Tibial nerve (tissue), 4 donors: ENCODE data around the gene ETV6. TPM values are rescaled to one million over a fixed set of nuclear protein-coding genes. Genes with fewer than 3 reads are reported as not detected.

Experiments
- DNase-seq, 2 donors: peaks; one replicate each; pipeline ENCODE4 v3.0.0-alpha.2; 2019; ENCODE audit warnings: low spot score in 2 of 2
- H3K27ac ChIP-seq, 4 donors: fragments of 200-600 bp; sonication (generic) in 3 of 4; one replicate each; pipeline ENCODE4 v1.5.1; 2017 to 2019; ENCODE audit warnings: mild to moderate bottlenecking in 1 of 4
- H3K27me3 ChIP-seq, 2 donors: fragments of 200-600 bp; sonication (generic) in 1 of 2; one replicate each; pipeline versions ENCODE4 v1.5.1 to v1.6.0; 2017 to 2019
- H3K36me3 ChIP-seq, 3 donors: fragments of 200-600 bp; sonication (generic); one replicate each; pipeline ENCODE4 v1.5.1; 2018 to 2019
- H3K4me1 ChIP-seq, 4 donors: fragments of 200-600 bp; sonication (generic) in 3 of 4; one replicate each; pipeline ENCODE4 v1.5.1; 2017 to 2019
- H3K4me3 ChIP-seq, 4 donors: fragments of 200-600 bp; sonication (generic) in 3 of 4; one replicate each; pipeline ENCODE4 v1.5.1; 2017 to 2019; ENCODE audit warnings: mild to moderate bottlenecking in 1 of 4, moderate library complexity in 1 of 4
- H3K9me3 ChIP-seq, 4 donors: fragments of 200-600 bp; sonication (generic) in 3 of 4; one replicate each; pipeline ENCODE4 v1.5.1; 2017 to 2019
- EP300 ChIP-seq, 2 donors: sonication (generic); formaldehyde crosslinking; IDR thresholded peaks; one replicate each; pipeline ENCODE4 v1.6.1; 2017; ENCODE audit warnings: antibody characterized with exemption in 2 of 2, mild to moderate bottlenecking in 1 of 2
- POLR2A ChIP-seq, 2 donors: fragments of 450-650 bp; IDR thresholded peaks; one replicate each; pipeline ENCODE4 v1.6.1; 2017; ENCODE audit warnings: antibody characterized with exemption in 2 of 2, mild to moderate bottlenecking in 2 of 2, moderate library complexity in 2 of 2
- WGBS, 2 donors: methylation state at CpG; one replicate each; pipeline ENCODE4 v1.1.5; 2018; 5-methylcytosine and 5-hydroxymethylcytosine counted together
- total RNA-seq, 4 donors: library from RNA; depleted of rRNA; stranded (reverse); fragments of >200 nt; gene quantifications; one replicate each; pipeline ENCODE4 v1.1.0, GENCODE V29; 2016
- TF ChIP-seq, protein P1 (sequence below), 5 experiments: fragments of 200-600 bp in 3 of 5; fragments of 450-650 bp in 2 of 5; sonication (generic) in 3 of 5; IDR thresholded peaks; one replicate each; pipeline ENCODE4 v1.5.1; 2016 to 2019; ENCODE audit warnings: antibody characterized with exemption in 5 of 5, mild to moderate bottlenecking in 3 of 5, moderate library complexity in 2 of 5

Gene ETV6
- total RNA-seq, 4 donors from 2014 or later: 6.7 to 14.1 (median 8.3) TPM

DNA sequence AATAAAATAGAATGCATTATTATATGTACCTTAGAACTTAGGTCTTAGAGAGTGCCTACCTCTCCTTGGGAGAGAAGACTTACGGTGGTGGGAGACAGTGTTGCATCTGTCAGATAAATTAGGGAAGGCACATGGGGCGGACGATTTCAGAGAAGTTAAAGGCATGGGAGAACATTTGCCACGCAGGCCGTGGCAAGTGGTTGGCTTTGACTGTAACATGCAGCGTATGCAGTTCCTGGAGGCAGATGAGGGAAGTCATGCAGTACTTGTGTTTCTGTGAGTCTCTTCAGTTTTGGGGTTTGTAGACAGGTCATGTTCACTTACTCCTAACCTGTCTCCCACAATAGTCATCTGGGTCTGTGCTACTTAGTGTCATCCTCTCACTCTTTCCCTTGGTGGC lies 43.6 kb downstream of the ETV6 start:
- peaks cover 0 to 25% (median 5%) of the 10 kb centered on the region in 4 donors for H3K4me1 ChIP-seq

DNA sequence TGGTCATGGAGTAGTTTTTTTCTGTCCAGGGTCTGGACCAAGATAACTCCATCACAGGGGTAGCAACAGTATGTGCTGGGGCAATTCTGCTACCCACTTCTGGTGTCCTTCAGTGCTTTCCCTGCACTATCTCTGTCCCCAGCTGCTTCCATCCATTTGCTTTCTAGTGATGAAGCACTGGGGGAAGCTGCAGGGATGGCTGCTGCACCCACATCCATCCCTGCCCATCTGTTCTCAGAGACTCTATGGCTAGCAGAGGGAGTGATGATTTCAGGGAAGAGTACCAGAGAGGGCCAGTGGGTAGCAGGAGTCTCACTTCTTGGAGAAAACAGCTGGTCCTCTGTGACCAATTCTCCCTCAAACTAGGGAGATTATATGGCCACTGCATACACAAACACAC lies 44.1 kb downstream of the ETV6 start:
- H3K27ac ChIP-seq: no peak overlapping the region
- peaks cover 0 to 24% (median 3%) of the 10 kb centered on the region in 4 donors for H3K4me1 ChIP-seq
- H3K27me3 ChIP-seq: no peaks in the 10 kb centered on the region
- no peaks in the 10 kb centered on the region for H3K9me3 ChIP-seq
- H3K36me3 ChIP-seq: no peaks in the 10 kb centered on the region
- H3K4me3 ChIP-seq: no peak overlapping the region
- no peak for TF ChIP-seq POLR2A (IDR thresholded peaks at IDR 0.05)
- TF ChIP-seq, protein P1, sequence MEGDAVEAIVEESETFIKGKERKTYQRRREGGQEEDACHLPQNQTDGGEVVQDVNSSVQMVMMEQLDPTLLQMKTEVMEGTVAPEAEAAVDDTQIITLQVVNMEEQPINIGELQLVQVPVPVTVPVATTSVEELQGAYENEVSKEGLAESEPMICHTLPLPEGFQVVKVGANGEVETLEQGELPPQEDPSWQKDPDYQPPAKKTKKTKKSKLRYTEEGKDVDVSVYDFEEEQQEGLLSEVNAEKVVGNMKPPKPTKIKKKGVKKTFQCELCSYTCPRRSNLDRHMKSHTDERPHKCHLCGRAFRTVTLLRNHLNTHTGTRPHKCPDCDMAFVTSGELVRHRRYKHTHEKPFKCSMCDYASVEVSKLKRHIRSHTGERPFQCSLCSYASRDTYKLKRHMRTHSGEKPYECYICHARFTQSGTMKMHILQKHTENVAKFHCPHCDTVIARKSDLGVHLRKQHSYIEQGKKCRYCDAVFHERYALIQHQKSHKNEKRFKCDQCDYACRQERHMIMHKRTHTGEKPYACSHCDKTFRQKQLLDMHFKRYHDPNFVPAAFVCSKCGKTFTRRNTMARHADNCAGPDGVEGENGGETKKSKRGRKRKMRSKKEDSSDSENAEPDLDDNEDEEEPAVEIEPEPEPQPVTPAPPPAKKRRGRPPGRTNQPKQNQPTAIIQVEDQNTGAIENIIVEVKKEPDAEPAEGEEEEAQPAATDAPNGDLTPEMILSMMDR (IDR thresholded peaks at IDR 0.05): no peak
- TF ChIP-seq EP300 (IDR thresholded peaks at IDR 0.05): no peak
- DNase-seq: no peak

More for the DNA sequence above, 43.6 kb downstream of the ETV6 start:
- DNase-seq: no peak
- TF ChIP-seq, protein P1 (IDR thresholded peaks at IDR 0.05): no peak
- TF ChIP-seq POLR2A (IDR thresholded peaks at IDR 0.05) (no peak), EP300 (IDR thresholded peaks at IDR 0.05) (no peak)
- H3K9me3 ChIP-seq: no peaks in the 10 kb centered on the region
- H3K4me3 ChIP-seq: no peak overlapping the region
- no peak overlapping the region for H3K27ac ChIP-seq
- H3K27me3 ChIP-seq: no peaks in the 10 kb centered on the region
- 88 to 93% methylated on average over 6 of the region's 6 CpGs for WGBS, 2 donors
- H3K36me3 ChIP-seq: no peaks in the 10 kb centered on the region

DNA sequence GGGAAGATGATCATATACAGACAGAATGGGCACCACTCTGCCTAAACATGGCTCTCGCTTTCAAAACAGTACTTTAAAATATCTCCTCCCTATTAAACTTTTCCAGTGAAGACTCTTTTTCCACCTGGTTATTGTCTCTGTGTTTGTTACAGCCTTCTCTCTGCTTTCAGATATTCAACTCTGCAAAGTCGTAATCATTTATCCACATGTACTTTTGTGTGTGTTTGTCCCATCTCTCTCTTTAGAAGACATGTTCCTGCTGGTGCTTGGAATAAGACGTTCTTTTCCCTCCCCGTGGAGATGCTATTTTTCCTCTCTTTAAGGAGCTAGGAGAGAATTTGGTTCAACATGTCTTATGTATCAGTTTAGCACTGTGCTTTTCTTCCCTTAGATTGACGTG lies 45.1 kb downstream of the ETV6 start:
- H3K4me1 ChIP-seq: peaks cover 0 to 15% (median 0%) of the 10 kb centered on the region in 4 donors
- no peaks in the 10 kb centered on the region for H3K36me3 ChIP-seq
- TF ChIP-seq EP300 (IDR thresholded peaks at IDR 0.05) (no peak), POLR2A (IDR thresholded peaks at IDR 0.05) (no peak)
- TF ChIP-seq, protein P1 (IDR thresholded peaks at IDR 0.05): no peak
- no peaks in the 10 kb centered on the region for H3K27me3 ChIP-seq
- H3K9me3 ChIP-seq: no peaks in the 10 kb centered on the region
- H3K4me3 ChIP-seq: no peak overlapping the region
- H3K27ac ChIP-seq: no peak overlapping the region
- WGBS, 2 donors: 73 to 76% methylated on average over 5 of the region's 5 CpGs
- DNase-seq: no peak

DNA sequence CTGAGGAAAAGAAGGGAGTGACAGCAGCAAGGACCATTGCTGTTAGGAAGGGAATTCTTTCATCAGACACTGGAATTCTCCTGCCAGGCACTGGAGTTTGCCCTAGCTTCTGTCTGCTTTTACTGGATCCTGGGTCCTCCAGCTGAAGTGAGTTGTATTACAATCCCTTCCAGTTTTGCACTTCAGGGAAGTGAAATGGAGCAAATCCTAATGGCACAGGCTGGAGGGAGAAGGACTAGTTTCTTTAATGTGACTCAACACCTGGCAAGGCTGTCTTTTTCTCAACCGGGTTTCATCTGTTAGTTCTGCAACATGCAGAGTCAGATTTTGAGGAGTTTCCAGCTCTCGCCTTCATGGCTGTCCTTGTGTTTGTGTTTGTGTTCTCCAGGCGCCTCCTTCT lies 45.8 kb downstream of the ETV6 start:
- Histone ChIP-seq H3K4me1 (peaks cover 0 to 15% (median 0%) of the 10 kb centered on the region in 4 donors), H3K27ac (no peak overlapping the region), H3K9me3 (no peaks in the 10 kb centered on the region), H3K36me3 (no peaks in the 10 kb centered on the region), H3K27me3 (no peaks in the 10 kb centered on the region), H3K4me3 (no peak overlapping the region)
- WGBS, 2 donors: 79 to 88% methylated on average over 3 of the region's 3 CpGs
- peak in 1 of 2 donors; percentile 54 for DNase-seq
- TF ChIP-seq, protein P1 (IDR thresholded peaks at IDR 0.05): no peak
- peak in 1 of 2 donors; percentile 14 for TF ChIP-seq EP300 (IDR thresholded peaks at IDR 0.05)

DNA sequence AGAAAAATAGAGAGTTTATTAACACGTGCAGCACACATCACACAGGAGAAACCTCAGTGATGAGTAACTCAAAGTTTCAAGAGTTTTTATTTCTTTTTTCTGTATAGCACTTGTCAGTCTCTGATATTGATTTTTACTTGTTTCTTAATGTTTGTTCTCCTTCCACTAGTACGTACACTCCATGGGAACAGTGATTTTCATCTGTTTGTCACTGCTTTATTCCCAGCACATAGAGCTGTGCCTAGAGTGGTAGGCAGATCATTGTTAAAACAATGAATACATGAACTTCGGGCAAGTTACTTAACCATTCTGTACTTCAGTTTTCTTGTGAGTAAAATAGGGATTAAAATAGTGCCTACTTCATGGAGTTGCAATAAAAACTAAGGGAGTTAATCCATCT lies 46.6 kb downstream of the ETV6 start:
- Histone ChIP-seq H3K9me3 (no peaks in the 10 kb centered on the region), H3K27me3 (no peaks in the 10 kb centered on the region), H3K27ac (no peak overlapping the region), H3K4me3 (no peak overlapping the region), H3K36me3 (no peaks in the 10 kb centered on the region), H3K4me1 (peaks cover 0 to 21% (median 0%) of the 10 kb centered on the region in 4 donors)
- TF ChIP-seq, protein P1 (IDR thresholded peaks at IDR 0.05): no peak
- TF ChIP-seq EP300 (IDR thresholded peaks at IDR 0.05) (no peak), POLR2A (IDR thresholded peaks at IDR 0.05) (no peak)
- WGBS, 2 donors: 92 to 94% methylated on average over 3 of the region's 3 CpGs
- DNase-seq: no peak
